T follicular helper cell (primary cell): ENCODE results near the gene POLR3C.
"Not testable (repeated sequence)": the region's sequence is repeated elsewhere in the genome, so short reads cannot be mapped to it uniquely, and the experiment has no call there.

ENCODE experiments used
- DNase-seq: peaks from one replicate; pipeline ENCODE4 v3.0.0-alpha.2; 2020; ENCODE audit warnings: low read depth

Gene POLR3C

DNA sequence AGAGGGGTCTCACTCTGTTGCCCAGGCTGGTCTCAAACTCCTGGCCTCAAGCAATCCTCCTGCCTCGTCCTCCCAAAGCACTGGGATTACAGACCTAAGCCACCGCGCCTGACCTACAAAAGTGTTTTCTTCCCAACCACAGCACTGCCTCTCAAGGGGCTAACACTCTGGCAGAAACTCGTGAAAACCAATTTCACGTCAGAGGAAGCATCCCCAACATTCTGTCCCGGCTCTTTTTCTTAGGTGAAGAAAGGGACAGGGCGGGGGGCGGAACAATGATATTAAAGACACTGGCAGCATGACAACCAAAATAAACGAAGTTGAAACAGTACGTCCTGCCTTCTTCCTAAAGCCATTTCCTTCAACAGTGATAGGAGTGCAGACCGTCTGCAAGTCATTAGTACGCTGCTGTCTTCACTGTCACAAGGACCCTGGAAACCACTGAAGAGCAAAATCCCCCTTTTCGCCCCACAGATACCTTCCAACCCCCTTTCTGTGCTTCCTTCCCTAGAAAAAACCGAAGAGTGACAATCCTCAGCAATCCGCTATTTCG lies 1.1 kb upstream of the POLR3C start:
- not testable (repeated sequence) for DNase-seq

DNA sequence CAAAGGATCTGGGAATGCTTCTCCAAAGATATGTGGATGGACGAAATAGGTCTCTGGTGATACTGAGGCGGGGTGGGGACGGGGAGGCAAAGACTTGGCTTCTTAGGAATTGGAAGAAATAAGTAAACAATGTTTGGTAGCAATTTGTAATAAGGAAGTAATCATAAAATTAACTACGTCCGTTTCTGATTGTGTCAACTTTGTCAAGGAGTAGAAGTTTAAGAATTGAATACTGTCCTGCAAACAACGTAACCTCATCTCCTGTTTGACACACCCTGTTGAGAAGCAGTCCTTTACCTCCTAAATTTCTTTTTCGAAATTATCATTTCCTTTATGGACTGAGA lies 471 bp downstream of the POLR3C start:
- no peak for DNase-seq

DNA sequence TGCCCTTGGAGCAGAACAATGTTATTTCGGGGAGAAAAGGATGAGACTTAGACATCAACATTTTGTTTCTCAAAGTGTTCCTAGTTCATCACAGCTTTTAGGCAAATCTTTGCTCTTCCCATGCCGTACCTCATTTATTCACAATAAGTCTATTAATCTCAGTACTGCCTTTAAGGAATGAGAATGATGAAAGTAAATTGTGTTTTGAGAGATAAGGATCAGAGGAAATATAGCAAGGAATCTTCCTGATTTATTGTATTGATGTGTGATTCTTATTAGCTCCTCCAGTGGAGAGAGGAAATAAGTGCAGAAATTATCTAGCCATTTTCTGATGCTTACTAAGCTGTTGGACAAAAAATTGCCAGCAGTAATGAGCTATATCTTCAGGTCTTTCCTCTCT lies 2.0 kb downstream of the POLR3C start:
- DNase-seq, result no peak

DNA sequence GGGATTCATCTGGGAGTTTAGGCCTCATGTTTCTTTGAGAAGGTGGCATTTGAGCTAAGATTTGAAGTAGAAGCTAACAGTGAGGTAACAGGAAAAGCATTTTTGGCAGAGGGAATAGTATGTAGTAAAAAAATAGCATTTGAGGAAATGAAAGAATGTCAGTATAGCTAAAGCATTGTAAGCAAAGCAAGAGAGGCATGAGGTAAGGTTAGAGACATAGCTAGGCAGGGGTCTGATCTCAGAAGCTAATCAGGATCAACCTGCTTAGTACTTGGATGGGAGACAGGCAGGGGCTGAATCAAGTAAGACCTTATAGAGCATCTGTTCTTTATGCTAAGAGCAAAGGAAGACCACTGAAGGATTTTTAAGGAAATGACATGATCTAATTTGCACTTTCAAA lies 4.0 kb downstream of the POLR3C start:
- no peak for DNase-seq

DNA sequence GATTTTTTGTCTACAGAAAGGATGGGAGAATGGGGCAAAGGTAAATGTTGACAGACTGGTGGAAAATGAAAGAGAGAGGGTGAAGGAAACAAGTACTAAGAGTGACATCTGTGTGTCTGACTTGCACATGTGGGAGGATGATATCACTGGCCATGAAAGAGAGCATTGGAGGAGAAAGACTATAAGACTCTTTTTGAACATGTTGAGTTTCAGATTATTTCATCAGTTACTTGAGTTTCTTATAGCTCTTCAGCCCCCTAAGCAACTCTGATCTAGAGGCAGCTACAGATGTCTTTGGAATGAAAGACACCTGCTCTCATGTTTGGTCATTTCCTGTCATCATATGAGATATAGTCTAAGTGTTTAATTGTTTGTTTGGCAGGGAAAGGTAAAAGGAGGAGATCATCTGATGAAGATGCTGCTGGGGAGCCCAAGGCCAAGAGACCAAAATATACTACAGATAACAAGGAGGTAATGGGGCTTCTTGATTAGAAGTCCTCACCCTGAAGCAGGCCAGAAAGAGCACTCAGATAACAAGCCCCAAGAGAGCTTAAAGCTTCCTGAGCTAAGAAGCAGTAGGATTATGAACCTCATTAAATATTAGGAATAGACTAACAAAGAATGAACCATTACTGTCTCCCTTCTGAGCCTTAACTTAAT lies 4.5 kb downstream of the POLR3C start:
- no peak for DNase-seq

DNA sequence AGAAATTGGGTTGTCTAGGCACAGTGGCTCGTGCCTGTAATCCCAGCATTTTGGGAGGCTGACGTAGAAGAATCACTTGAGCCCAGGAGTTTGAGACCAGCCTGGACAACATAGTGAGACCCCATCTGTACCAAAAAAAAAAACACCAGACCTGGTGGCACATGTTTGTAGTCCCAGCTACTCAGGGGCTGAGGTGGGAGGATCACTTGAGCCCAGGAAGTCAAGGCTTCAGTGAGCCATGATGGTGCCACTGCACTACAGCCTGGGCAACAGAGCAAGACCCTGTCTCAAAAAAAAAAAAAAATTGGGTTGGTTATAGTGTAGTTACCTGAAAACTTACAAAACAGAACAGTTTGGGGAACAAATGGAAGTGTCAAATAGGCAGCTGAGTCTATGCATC lies 6.8 kb downstream of the POLR3C start:
- not testable (repeated sequence) for DNase-seq

DNA sequence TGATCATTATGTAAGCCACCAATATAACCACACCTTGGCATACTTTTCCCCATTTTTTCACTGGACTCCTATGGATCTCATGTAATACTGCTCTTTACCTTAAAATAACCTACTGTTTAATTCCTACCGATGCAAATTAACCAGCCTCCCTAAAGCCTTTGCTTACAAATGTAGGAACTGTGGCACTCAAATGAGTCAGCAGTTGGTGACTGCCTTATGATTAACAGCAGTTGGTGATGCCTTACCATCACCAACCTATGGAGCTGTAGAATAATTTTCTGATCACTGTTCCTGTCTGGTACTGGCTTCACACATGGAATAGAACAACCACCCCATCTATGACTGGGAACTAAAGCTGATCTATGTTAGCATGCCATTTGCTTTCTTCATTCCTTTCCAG lies 13.7 kb downstream of the POLR3C start:
- no peak for DNase-seq

DNA sequence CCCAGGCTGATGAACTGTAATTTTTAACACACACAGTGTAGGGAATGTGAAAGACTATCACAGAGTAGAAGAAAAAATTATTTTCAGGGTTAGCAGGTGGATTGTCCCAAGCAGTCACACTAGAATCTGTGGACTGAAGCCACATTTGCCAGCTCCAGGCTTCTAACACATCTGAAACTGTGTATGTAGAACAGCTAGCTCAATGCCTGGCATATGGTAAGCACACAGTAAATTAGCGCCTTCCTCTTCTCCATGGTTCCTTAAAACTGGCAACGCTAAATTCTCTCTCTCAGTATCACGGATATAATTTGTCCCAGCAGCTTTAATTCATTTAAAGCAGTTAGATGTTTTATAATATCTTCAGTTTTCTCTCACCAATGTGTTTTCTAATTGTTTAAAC lies 19.0 kb downstream of the POLR3C start:
- DNase-seq, result no peak

DNA sequence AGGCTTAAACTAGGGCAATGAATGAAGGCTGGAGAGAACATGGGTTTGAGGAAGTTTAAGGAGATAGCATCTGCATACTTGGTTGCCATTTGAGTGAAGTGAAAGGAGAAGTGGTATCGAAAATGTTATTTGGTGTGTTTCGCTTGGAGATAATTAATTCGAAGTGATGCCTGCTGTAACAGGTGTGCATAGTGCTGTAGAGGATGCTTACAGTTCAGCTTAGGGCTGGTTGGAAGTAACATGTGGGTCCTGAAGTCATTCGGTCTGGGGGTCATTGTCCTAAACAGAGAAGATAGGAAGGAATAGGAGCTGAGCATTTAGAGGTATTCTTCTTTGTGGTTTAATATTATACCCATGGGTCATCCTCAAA lies 21.1 kb downstream of the POLR3C start:
- no peak for DNase-seq

DNA sequence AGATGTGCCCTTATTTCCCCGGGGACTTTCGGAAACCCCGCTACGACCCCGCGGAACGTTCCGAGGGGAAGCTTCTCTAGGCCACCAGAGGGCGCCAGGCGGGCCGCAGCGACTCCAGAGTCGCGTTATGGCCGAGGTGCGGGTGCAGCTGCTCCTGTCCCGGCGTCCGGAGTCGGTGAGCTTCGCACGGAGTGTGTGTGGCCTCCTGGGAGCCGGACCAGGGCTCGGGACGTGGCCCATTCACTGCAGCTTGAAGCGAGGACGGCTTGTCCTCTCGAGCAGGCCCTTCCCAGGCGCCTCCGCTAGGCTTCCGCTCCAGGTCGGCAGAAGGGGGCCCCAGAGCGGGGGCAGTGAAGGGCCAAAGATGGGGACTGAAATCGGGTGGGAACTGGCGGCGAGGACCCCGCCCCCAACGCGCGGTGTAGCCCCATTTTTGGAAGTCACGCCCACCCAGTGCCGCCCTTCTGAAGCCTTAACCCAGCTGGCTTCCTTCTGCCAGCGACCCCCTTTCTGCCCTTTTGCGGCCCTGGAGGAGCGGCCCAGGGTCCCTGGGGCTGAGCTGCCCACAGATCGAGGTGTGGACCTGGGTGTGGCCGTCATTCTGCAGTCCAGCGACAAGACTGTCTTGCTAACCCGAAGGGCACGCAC lies 21.6 kb downstream of the POLR3C start, which contains the start of gene NUDT17:
Gene NUDT17 (plus strand): TSS at position 117 of the 648 bp plus-strand sequence. CDS start 11 bp downstream, at position 128.
- DNase-seq, result peak; percentile 62

DNA sequence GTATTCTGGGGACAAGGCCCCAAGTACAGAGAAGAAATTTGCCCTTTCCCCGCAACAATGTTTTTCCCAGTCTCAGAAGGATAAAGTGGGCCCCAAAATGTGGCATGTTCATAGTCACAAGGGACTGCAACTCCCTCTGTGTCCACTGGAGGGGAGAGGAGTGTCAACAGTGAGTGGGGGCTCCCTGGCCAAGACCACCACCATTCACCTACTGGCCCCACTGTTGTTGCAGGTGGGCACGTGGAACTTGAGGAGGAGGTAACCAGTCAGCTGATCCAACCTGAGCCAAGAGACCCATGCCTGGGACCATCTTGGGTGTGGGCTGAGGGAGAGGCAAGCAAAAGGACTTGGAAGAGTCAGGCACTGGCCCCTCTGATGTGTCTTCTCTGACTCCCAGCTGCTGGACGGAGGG lies 22.2 kb downstream of the POLR3C start:
- DNase-seq, result no peak

DNA sequence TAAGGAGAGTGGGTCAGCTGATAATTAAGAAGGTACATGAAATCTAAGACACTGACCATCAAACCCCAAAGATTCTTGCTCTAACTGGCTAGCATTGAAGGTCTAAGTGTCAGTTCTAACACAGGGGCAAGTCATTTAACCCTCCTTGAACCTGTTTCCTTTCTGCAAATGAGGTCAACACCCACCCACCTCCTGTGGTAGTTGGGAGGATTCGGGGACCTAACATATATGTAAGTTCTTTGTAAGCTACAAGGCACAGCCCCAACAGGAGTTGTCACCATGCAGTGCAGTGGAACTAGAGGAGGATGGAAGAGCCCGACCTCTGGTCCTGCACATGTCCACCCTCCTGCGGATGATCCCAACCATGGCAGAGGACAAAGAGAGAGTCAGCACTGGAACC lies 23.8 kb downstream of the POLR3C start:
- DNase-seq, result no peak

DNA sequence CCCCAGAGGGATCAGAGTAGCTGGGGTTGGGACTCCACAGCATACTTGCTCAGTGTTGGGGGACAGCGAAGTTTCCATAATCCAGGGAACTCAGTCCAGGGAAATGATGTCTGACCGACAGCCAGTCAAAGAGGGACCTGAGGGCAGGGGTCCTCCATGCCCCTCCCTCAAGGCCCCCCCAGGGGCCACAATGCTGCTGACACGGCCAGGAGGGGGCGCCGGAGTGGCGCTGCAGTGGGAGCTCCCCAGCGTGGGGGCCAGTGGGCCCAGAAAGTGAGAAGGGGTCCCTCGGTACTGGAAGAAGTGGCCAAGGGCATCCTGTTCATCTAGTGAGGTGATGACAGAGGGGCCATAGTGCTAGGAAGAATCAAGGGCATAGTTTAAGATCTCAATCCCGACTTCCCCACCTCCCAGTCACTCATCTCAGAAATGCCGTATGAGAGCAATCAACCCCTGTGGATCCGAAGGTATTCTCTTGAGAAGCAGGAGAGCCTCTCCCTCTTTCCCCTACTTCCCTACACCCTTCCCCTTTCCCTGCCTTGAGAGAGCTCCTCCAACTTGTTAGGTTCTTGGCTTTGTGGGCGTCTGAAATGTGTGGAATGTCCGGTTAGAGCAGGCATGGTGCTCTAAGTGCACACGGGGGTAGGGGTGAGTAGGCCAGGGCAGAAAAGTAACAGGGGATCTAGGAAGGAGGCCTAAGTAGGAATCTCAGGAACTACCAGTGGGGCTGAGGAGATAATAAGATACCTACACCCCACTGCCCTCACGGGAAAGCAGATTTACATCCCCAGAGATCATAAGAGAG lies 25.6 kb downstream of the POLR3C start:
- DNase-seq, result no peak

DNA sequence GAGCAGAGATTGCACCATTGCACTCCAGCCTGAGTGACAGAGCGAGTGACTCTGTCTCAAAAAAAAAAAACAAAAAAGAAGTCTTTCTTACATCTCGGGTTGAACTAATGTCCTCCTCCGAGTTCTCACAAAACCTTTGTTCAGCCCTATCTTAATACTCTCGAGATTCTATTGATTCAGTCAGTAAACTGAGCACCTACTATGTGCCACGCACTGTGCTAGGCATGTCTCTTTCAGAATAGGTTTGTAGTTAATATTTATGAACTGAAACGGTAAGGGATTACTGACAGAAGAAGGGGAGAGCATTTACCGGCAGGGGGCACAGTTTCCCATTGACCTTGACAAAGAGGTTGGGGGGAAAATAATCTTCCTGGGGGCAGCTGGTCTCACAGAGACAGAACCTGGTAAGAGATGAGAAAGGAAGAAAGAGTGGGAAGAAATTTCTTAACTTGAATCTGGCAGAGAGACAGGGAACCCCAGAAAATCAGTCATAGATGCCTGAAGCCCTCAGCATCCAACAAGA lies 31.5 kb downstream of the POLR3C start:
- DNase-seq, result no peak

DNA sequence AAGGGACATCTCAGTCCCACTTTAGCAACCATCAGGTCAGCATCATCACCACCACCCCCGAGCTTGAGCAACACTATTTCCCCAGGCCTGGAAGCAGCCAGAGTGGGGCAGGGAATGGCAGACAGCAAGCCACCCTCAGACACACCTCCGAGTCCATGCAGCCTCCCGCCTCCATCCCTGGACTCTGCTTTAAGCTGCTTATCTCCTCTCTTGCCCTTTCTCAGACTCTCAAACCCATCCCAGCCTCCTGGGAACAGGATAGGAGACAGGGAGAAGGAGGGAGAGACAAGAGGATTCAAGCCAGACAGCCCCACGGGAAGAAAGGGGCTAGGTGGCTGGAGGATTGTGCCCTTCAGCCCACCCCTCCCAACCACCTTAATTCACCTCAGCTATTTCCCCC lies 33.2 kb downstream of the POLR3C start:
- DNase-seq, result no peak

DNA sequence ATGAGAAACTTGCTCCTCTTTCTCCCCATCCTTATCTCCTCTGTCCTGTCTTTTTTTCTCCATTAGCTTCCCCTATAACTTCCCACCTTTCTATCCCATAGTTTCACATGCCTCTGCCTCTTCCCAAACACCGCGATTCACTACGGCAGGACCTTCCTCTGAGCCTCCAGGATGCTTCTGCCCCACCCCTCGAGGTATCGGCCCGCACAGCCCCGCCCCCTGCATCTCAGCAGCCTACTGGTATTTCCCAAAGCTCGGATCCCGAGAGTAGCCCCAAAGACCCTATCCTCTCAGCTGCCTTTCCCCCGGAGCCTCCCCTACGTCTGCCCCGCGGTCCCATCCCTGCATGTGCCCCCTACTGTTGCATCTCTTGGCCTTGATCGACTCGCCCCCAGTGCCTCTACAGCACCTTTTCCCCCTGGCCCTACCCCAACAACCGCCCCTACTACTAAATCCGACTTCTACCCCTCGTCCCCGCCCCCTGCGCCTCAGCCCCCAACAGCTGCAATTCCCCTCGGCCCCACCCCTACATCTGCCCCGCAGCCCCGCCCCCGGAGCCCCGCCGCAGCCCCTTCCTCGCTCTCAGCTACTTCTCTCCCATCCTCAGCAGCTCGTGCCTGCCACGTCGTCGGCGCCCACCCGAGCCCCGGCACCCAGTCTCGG lies 34.4 kb downstream of the POLR3C start:
- DNase-seq, result peak; percentile 57

DNA sequence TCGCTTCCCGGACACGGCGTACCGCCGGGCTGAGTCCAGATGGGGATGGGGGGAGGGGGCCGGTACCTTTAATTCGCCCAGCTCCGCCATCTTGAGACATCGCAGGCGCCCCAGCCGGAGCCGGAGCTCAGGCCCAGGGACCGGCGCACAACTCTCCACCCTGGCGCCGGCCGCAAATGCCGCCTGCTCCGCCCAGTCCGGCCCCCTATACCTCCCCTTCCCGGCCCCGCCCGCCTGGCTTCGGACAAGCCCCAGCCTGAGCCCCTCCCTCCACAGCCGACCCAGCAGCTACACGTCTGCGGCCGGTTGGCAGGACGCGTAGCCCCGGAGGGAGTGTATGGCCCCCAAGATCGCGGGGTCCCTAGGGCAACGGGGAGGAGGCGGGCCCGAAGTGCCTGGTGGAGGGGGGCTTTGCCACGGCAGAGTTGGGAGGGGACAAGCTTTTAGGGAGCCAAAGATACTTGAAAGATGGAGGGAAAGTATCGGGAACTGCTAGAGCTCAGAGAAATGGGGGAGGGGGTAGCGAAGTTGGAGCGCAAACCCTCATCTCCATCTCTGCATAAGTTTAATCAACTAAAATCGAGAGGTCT lies 35.0 kb downstream of the POLR3C start, which contains the start of gene PIAS3:
Gene PIAS3 (minus strand): TSS at position 181 of the 590 bp plus-strand sequence. CDS start 91 bp downstream, at position 90.
- peak; percentile 64 for DNase-seq

DNA sequence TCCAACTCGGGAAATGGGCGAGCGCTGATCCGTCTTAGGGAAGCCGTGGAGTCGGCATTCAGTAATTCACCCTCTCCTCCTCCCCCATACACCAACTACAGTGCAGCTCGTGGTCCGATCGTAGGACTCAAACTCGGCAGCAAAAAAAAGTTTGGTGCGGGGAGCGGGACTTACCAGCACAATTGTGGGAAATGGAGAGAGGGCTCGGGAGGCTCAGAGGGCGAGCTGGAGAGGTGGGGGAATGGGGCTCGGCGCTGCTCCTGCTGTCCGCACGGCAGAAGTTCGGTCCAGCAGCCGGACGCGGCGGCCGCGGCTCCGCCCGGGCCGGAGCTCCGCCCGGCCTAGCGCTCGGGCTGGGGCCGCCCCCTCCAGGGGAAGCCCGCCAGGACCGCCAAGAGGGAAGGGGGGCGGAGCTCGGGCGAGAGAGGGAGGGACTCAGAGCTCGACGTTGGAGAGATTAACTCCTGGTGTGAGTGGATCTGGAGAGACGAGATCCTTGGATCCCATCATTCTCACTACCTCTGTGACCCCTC lies 35.6 kb downstream of the POLR3C start:
- peak; percentile 53 for DNase-seq

DNA sequence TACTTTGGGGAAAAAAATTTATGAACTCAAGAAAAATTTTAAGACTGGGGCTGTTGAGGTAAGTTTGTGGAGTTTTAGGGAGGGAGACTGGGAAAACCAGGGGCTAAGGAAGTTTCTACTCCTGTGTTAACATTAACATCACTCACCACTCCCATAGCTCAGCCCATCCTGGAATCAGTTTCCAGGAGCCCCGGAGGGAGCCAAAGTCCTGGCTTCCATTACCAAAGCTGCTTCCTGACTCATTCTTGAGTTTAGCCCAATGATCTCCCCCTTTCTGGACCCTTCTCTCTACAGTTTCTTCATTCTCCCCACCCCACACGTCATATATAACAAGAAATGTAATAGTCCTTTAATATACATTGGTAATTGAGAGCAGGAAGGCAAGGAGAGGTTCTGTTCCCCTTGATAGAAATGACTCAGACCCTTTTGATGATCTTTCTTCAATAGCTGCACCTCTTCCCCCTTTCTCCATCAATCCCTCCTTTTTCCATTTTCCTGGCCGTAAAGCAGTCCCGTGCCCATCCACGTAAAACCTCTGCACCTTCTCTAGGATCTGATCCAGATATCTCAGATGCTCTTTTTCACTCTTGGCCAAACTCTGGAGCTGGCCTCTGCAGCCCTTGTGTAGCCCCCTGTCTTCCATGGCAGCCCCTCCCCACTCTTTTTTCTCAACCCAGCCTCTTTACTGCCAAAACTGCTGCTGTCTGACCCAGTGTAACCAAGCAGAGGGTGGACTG lies 39.5 kb downstream of the POLR3C start:
- no peak for DNase-seq

DNA sequence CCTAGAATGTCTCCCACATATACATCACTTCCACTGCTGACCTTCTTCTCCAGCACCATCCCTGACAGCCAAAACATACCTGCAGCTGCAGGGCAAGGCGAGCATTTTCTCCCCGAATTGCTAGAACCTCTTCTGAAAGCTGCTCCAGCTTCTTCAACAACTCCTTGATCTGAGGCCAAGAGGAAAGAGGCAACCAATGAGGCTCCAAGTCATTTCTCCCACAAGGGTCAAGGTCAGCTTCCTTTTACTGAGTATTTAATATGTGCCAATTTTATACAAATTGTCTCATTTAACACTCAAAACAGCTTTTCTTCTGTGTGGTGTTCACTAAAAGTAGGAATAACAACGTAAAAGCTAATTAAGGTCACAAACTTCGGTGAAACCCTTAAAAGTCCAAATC lies 44.2 kb downstream of the POLR3C start:
- DNase-seq, result no peak
